Ishikawa (cell line): ENCODE results near the gene APOBEC4.

Source experiments
- CEBPB ChIP-seq: IDR thresholded peaks from 2 replicates; pipeline ENCODE4 v1.6.1; 2012
- CREB1 ChIP-seq: IDR thresholded peaks from 2 replicates; pipeline ENCODE4 v1.6.1; 2012; ENCODE audit warnings: low read depth
- EGR1 ChIP-seq: IDR thresholded peaks from 2 replicates; pipeline ENCODE4 v1.6.1; 2012
- EP300 ChIP-seq: IDR thresholded peaks from 2 replicates; pipeline ENCODE4 v1.6.1; 2012; ENCODE audit warnings: borderline replicate concordance
- FOXM1 ChIP-seq: IDR thresholded peaks from 2 replicates; pipeline ENCODE4 v1.6.1; 2012; ENCODE audit warnings: low read depth, borderline replicate concordance
- MAX ChIP-seq: IDR thresholded peaks from 2 replicates; pipeline ENCODE4 v1.6.1; 2012
- NFIC ChIP-seq: IDR thresholded peaks from 2 replicates; pipeline ENCODE4 v1.6.1; 2012
- RAD21 ChIP-seq: IDR thresholded peaks from 2 replicates; pipeline ENCODE4 v1.6.1; 2012; ENCODE audit warnings: low read depth
- REST ChIP-seq: IDR thresholded peaks from 2 replicates; pipeline ENCODE4 v1.6.1; 2012; ENCODE audit warnings: low read depth, mild to moderate bottlenecking
- TAF1 ChIP-seq: IDR thresholded peaks from 2 replicates; pipeline ENCODE4 v1.6.1; 2012; ENCODE audit warnings: low read depth, mild to moderate bottlenecking
- TCF12 ChIP-seq: IDR thresholded peaks from 2 replicates; pipeline ENCODE4 v1.6.1; 2012; ENCODE audit warnings: low read depth
- TEAD4 ChIP-seq: IDR thresholded peaks from 2 replicates; pipeline ENCODE4 v1.6.1; 2012
- USF1 ChIP-seq: IDR thresholded peaks from 2 replicates; pipeline ENCODE4 v1.6.1; 2012
- YY1 ChIP-seq: IDR thresholded peaks from 2 replicates; pipeline ENCODE4 v1.6.1; 2012; ENCODE audit warnings: low read depth
- ZBTB7A ChIP-seq: IDR thresholded peaks from 2 replicates; pipeline ENCODE4 v1.6.1; 2012; ENCODE audit warnings: low read depth

Gene APOBEC4

GRCh38 chr1:183685112-183685713 is 32.1 kb upstream of the APOBEC4 start:
- TF ChIP-seq EGR1 (no peak), CEBPB (no peak), FOXM1 (no peak), RAD21 (peak; percentile 78)

- no peak for TF ChIP-seq TAF1
- TF ChIP-seq TCF12 = no peak
- TF ChIP-seq EGR1 = no peak
- no peak for TF ChIP-seq YY1
- no peak for TF ChIP-seq CREB1
- TF ChIP-seq MAX = no peak
- no peak for TF ChIP-seq REST
- no peak for TF ChIP-seq TEAD4
- no peak for TF ChIP-seq CEBPB
- no peak for TF ChIP-seq USF1
- TF ChIP-seq FOXM1 = no peak
- no peak for TF ChIP-seq ZBTB7A
- TF ChIP-seq RAD21 = no peak
- no peak for TF ChIP-seq NFIC
Observed at GRCh38 chr1:183678819-183679218, 25.7 kb upstream of the APOBEC4 start.

- TF ChIP-seq USF1 (no peak), TEAD4 (no peak), CEBPB (no peak), MAX (no peak), NFIC (no peak), FOXM1 (no peak), EGR1 (no peak), EP300 (no peak), ZBTB7A (no peak), CREB1 (no peak), RAD21 (no peak), REST (no peak), YY1 (no peak), TCF12 (no peak), TAF1 (no peak)
Observed at GRCh38 chr1:183676586-183677189, 23.6 kb upstream of the APOBEC4 start.

- TF ChIP-seq CREB1 (no peak), EGR1 (no peak), RAD21 (no peak), USF1 (no peak), REST (no peak)
Observed at GRCh38 chr1:183675883-183676585, 22.9 kb upstream of the APOBEC4 start.
